NCI-H460 (cell line): ENCODE results near the gene BTN3A1. TPM values are rescaled to one million over a fixed set of nuclear protein-coding genes. Genes with fewer than 3 reads are reported as not detected.

Experiments used
- total RNA-seq: library from RNA; depleted of rRNA; stranded (reverse); fragments of >200 nt; shearing (Covaris generic); gene quantifications from 2 replicates; pipeline ENCODE4 v1.2.3, GENCODE V29; 2014; rRNA removed

The BTN3A1 gene
- total RNA-seq, 1 experiment from 2014 or later = 11.4 TPM

Other genes starting within 250 kb of the BTN3A1 start
- 14.3 and 17.6 TPM in 2 replicates for gene BTN3A2, start 37.1 kb upstream of the BTN3A1 start, total RNA-seq
- 6.0 and 6.8 TPM in 2 replicates for gene BTN2A2, start 19.2 kb upstream of the BTN3A1 start, total RNA-seq
- 2.6 and 2.9 TPM in 2 replicates for gene BTN3A3, start 38.2 kb downstream of the BTN3A1 start, total RNA-seq
- 12.8 and 13.7 TPM in 2 replicates for gene BTN2A1, start 55.7 kb downstream of the BTN3A1 start, total RNA-seq
- not detected in 2 replicates for gene BTN1A1, start 98.0 kb downstream of the BTN3A1 start, total RNA-seq
- 79.8 and 84.3 TPM in 2 replicates for gene HMGN4, start 136.1 kb downstream of the BTN3A1 start, total RNA-seq
- gene ABT1, start 194.7 kb downstream of the BTN3A1 start, total RNA-seq = 12.4 and 12.7 TPM in 2 replicates